Ecto neural progenitor cell (in vitro differentiated cells): ENCODE results near the gene PBX1.

ENCODE experiments used
- DNase-seq: peaks from one replicate; pipeline ENCODE4 v3.0.0-alpha.2; 2018; ENCODE audit warnings: low spot score

Gene PBX1

DNA sequence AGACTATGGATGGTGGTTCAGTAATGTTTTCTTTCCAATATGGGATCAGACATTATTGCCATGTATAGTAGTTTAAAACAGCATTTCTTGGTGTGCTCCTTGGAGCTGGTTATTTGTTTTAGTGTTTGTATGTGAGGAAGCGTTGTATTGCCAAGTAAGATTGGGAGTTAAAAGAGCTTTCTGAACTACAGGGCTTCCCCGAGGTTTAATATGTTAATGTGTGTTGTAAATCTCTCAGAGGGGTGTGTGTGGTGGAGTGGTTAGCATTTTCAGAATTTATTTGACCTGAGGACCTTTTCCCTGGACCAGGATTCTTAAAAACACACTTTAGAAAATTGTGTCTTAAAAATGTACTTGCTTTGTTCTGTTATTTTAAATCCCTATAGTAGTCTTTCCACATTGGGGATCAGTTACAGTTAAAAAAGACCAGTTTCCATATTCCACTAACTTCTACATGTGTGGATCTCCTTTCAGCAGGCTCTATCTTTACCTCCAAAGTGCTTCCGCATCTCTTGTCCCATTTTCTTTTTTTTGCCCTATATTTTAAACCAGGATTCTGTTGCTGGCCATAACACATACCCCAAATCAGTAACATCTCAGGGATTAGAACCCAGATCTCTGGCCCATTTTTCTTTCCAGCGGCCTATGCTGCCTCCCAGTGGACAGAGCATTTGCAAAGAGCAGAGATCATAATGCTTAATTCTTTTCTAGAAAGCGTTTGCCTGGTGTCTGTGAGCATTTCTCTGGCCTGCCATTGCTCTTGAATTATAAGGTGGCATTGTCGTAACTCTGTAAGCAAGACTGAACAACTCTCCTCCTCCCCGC is 58.6 kb downstream of the PBX1 start:
- no peak for DNase-seq

DNA sequence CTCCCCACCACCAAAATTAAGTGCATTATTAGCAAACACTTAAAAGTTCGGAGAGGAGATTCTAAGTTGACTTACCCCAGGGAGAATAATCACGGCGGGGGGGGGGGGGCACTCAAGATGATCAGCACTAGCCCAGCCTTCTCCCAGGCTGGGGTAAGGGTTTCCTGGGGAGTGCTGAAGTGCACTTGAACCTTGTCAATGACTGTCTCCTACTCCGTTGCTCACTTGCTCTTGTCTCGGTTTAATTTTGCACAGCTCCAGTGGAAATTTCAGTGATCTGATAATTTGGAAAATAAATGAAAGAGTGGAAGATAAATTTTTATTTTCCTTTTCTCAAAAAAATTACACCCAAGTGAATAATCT is 59.2 kb downstream of the PBX1 start:
- DNase-seq: no peak

DNA sequence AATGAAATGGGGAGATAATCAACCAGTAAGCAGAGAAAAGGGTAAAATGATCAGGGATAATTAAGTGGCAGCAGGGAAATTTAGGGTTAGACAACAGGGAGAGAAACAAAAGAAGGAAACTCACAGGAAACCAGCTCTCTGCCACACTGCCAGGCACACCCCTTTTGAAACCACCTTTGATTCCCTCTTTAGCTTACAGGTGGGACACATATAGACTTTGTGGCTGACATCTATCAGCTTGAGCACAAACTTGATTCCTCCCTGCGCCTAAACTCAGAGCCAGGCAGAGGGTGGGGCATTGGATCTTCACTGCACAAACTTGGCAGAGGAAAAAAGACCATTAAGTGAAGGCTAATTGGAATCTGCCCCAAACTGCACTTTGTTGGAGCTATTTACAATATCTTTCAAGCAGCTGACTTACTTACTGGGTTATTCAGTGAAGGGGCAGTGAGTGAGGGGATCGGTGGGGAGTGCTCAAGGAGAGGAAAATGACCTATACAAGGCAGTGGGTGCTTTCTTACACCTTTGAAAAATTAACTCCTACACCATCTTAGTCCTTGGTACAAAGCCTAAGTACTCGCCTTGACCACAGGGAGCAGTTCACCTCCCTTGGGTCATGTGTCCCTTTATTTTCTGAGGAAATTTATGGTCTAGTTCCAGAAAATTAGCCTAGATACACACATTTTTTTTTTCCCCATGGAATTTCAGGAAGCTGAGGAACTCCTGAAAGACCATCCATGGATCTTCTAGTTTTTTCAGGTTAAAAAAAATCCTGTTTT is 60.2 kb downstream of the PBX1 start:
- DNase-seq: no peak

DNA sequence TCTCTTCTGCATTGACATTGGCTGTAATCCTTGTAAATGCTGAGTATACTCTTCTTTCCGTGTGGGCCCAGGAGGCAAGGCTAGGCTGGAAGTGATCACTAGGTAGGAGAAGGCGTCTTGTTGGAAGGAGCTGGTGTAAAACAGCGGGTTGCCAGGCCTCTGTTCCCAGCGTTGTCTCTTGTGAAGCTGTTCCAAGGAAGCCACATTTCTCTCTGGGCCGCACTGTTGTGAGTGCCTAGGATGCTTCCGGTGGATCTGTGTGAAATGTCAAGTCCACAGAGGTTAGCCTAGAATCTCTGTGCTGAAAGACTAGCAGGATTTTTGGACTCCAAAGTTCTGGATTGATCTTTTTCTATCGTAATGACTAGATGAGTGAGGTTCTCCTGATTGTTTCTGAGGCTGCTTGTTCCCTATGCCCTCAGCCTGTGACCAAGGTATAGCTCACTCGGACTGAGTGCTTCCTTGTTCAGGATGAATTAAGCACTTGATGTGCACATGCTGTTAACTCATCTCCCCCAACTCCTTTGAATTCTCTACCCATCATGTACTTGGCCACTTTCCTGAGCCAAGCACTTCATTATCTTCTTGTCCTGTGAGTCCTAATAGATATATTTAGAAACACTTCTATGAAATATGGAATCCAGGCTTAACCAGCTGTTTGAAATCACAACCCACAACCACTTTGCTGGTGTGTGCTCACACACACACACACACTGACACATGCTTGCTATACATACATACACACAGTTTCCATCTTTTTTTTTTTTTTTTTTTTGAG is 63.3 kb downstream of the PBX1 start:
- DNase-seq: no peak

DNA sequence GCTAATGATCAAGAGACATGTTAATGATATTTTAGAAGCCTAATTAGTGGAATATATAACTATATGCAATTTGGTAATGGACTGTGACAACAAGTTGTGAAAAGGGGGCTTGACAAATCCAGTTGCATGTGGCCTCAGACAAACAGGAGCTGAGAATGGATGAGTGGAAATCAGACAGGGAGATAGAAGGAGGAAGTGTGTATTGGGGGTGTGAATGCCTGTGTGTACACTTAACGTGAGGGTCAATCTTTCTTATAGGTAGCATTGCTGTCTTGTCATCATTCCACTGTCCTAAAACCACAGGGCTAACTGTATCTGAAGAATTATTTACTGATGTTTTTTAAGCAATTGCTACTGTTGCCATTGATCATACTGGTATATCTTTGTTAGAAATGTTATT is 64.8 kb downstream of the PBX1 start:
- DNase-seq: no peak

DNA sequence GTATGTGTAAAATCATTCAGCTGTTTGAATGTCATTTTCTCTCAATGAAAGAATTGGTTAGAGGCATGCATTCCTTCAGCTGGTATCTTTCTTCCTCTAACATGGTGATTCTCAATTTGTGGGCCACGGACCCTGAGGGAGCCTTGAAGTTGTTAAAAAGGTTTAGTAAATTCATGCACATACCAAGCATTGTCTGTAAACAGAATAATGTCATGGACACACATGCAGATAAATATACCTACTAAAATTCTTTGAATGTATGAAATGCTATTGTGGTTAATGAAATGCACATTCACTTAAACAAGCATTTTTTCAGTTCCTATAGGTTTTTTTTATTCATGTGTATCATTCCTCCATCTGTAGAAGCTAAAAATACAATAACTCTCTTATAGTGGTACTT is 65.4 kb downstream of the PBX1 start:
- DNase-seq: no peak

DNA sequence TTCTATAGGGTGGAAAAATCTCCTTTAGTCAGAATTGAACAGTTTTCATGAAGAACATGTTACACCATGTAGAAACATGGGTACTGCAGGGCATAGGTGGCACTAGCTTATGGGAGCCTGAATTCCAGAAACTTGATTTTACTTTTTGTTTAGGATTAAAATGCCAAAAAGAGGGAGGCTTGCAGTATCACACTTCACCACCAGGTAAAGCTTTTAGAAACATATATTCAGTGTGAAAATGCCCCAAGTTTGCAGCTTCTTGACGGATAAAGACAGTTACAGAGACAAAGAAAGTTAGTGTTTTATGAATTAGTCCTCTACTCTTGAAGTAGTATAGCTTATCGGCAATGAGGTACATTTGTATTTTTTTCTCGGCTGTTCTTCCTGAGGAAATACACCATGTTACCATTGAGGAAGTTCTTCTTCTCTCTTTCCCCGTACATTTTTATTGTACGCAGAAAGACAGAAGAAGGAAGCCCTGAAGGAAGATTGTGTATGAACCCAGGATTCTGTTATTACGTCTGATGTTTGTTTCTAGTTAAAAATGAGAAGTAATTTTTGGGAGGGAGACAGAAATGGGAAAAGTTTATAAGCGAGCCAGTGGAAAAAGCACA is 66.1 kb downstream of the PBX1 start:
- no peak for DNase-seq

DNA sequence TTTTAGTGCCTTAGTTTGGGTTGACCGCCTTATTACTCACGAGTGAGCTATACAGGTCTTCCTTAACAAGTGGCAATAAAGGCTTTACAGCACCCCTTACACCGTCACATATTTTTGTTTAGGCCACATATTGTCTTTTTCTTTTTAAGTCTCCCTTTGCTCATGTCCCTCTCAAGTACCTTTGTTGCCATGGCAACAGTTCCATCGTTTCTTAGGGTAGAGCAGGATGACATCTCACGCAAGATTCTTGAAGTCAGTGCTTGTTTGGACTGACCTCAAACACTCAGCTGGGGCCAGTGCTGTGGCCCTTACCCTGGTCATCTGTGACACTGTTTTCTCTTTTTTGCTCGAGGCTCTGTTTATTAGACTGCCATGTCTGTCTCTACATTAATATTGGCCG is 69.8 kb downstream of the PBX1 start:
- no peak for DNase-seq

DNA sequence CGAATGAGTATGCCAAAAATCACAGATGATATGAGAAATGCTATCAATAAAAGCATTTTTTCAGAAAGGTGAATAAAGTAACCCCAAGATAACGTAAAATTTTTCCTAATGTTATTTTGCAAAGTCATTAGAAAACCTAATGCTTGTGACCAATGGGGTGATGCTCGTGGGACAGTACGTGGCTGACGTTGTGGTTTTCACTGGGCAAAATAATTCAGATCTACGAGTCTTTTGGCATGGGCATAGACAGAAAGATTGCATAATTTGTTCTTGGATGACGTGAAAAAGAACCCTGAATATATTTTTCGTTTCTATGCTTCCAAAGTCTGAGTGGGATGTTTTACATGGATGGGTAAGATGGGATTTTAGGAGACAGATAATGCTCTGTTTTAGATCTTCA is 71.0 kb downstream of the PBX1 start:
- DNase-seq: no peak

DNA sequence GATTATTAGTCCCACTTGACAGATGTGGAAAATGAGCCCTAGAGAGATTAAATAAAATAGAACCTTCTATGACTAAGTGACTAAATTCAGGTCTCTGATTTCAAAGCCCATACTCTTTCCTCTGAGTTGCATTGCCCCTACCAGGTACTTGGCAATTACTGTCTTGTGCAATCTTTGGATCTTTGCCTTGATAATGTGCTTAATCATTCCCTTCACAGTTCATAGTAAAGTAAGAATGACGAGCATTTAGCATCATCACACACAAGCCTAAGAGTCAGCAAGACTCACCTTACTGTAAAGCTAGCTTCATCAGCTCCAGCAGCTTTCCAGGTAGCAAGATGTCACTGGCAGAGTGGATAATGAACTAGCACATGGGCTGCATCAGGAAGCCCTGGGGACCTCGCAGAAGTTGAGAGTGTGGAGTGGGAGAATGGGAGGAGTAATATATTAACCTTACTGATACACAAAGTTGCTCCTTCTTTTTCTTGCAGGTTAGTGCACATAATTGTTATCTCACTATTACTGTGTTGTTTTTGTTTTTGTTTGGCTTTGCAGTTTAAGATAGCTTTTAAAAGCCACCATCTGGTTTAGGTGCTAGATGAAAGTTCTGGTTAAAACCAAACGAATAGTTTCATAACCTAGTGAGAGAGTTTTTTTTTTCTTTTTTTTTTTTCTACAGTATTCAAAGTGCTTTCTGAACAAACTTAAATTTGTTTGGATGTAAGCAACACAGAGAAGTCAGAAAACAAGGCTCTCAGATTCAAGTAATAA is 71.8 kb downstream of the PBX1 start:
- no peak for DNase-seq

DNA sequence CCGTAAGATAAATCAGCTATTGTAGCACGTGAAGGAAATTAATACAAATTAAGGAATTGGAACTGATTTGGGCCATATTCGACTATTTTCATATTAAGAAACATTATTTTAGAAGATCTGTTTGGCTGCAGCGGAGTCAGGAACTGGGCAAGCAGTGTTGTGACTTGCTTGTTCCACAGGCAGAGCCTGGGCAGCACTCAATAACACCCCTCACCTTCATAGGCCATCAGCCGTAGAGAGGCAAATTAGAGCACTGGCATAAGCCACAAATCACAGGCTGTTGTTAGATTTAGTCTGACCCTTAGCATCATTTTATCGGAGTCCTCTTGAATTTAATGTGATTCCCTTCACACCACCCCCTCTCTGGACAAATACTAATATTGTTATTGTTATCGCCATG is 72.8 kb downstream of the PBX1 start:
- DNase-seq: no peak

DNA sequence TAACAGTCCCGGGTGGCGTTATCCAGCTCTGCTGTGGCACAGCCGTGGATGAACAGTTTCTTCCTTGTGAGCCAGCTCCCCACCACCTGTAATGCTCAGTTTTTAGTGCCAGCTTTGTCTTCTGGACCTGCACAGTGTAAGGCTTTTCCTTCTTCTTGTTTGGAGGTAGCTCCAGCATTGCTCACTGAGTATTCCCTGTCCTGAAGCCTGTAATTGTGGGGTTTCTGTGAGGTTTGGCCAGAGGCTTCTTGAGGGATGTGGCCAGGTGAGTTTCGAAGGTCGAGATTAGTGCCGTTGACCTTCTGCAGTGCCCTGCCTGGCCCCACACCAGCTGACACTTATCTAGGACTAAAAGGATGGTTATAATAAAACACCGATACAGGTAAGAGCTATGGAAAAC is 75.0 kb downstream of the PBX1 start:
- DNase-seq: no peak

DNA sequence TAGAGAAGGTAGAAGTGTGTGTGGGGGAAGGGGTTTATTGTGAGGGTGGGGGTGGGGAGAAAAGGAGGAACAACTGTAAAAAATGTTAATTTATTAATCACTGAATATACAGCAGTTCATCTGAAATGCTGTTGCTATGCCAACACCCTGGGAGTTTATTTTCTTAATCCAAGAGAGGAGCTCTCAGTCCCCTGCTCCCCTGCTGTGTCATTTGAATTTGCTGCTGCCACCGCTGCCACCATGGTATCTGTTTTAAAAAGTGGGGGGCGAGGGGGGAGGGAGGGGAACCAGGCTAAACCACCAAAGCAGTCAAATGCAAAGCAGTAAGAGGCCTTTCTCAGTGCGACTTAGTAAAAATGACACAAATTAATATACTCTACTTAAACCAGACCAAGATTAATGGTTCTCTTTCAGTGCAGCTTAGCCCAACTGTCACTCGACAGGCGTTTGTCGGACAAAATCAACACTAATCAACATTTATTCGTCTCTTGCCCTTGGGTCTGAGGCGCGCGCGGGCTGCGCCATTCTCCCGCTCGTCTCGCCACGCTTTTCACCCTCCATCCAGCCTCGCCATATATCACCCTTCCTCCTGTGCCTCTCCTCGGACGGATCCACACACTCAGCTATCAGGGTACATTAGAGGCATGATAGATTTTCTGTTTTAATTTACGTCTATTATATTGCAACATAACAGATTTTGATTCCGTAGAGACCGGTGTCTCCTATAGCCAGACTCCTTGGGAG is 76.2 kb downstream of the PBX1 start:
- no peak for DNase-seq

DNA sequence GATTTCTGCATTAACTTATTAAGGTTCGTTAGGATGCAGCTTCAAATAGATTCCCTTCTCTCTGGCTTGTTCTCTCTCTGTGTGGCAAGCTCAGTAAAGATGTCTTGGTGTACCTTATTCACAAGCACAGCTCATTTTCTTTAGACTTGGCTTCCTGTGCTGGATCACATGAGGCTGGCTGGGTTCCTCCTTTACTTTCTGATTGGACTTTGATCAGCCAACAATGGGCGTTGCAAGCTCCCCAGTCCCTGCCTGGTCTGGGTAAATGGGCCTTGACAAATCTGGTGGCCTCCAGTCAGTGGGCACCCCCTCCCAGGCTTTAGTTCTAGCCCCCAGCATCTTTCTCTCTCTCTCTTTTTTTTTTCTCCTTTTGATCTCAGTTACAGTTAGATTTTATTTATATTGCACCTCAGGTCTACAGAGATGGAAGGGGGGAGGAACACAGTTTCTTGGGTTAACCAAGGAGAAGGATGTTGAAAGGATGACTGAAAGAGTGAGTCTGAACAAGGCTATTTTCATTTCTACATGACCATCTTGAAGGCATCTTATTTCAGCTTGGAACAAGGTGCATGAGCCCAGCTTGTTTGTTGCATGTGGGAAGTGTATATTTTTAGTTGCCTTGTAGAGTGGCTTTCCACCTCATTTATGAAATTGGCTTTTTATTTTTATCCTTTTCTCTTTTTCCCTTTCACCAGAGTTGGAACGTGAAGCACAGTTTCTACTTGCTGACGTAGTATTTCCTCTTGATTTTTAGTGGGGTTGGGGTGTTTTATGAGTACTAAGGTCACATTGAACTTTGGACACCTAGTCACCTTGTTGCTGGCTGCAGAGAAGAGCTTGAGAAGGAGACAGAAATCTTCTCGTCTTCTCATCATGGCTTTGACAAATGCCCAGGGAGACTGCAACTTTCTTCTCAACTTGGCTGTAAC is 77.1 kb downstream of the PBX1 start:
- no peak for DNase-seq

DNA sequence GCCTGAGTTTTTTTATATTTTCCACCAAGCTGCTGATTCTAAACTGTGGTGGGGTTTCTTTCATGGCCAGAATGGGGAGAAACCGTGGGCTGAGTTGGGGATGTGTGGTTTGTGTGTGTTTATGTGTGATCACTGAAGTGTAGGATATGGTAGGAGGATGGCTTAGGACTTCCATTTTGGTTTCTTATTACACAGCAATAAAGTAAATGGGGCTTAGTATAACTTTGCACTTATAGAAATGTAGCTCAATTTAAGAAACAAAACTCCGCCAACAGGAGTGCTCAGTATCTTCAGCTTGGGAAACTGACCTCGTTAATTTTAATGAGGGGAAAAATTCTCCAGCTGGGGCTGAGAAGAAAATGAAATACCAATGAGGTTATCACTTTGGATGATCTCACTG is 77.8 kb downstream of the PBX1 start:
- DNase-seq: no peak

DNA sequence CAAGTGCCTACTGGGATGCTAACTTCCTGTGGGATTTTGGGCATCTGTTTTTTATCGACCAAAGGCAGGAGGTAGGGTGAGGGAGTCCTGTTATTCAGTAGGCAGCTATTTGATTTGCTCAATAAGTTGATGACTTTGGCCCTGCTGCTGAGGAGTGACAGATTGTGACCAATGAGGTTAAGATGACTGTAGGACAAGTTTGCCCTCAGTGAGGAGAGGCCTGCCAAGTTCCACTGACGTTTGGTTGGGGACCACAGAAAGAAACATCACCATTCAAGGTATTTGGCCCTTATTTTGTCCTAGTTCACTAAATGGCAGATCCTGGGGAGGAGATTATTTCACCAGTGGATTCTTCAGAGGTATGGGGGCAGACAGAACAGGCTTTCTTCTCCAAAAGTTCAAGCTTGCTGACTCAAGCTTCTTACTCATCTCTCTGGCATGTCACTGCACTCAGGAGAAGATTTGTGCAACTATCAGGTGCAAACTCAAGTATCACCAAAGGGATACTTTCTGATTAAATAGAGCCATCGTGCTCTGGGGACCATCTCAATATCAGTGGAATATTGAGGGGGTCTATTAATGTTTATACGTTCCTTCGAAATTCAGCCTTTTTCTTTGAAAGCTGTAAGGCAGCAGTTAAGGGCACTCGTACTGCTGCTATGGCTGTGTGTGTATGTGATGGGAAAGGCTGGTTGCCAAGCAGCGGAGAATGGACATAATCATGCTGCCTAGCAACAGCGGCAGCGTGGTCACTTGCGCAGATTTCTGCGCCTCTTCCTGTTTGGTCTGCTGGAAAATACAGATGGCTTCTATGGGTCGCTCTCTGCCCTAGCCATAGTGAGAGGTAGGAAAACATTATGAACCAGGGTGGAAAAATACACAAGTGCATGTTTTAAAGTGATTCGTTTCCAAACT is 78.7 kb downstream of the PBX1 start:
- DNase-seq: no peak

DNA sequence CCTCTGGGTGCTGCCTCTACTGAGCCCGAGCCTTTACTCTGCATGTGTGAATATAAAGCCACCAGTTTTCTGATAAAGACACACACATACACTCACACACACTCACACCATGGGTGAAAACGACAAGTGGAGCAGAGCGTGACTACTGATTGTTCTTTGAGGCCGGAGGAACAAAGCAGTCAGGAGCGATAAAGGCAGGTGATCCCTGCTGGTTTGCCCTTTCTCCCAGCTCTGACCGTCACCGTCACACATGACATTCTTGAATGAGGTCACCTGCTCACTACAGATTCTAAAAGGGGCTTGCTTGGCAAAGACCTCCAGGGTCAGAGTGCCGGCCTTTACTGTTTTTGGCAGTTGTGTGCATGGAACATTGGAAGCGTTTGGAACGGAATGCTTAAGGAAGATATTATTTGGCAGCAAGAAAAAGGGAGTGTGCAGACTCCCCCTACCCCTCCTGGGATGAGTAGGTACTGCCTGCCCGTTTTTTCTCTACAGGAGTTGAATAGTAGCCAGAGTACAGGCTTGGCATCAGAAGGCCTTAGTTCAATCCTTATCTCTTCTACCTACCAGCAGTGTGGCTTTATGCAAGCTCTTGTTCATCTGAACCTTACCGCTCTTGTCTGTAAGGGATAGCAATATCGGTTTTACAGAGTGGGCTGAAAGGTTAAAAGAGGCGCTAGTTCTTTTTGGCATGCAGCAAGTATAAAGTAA is 79.7 kb downstream of the PBX1 start:
- DNase-seq: no peak
